Neuronal stem cell (in vitro differentiated cells): ENCODE measurements around the gene NUP214.
"Not testable (repeated sequence)": the region's sequence is repeated elsewhere in the genome, so short reads cannot be mapped to it uniquely, and the experiment has no call there.

ENCODE experiments used
- DNase-seq: peaks from one replicate; pipeline ENCODE4 v3.0.0-alpha.2; 2013; ENCODE audit warnings: low spot score
- H2AFZ ChIP-seq: one replicate; pipeline ENCODE4 v1.6.1; 2013; ENCODE audit warnings: mild to moderate bottlenecking, low read length, inconsistent platforms
- H2AK5ac ChIP-seq: 2 replicates; pipeline ENCODE4 v1.6.1; 2013; ENCODE audit warnings: low read depth, mild to moderate bottlenecking, inconsistent platforms, low read length, moderate library complexity, mixed read lengths
- H2BK120ac ChIP-seq: 2 replicates; pipeline ENCODE4 v1.6.1; 2013; ENCODE audit warnings: low read depth, mild to moderate bottlenecking, inconsistent platforms, low read length, moderate library complexity, mixed read lengths
- H2BK12ac ChIP-seq: one replicate; pipeline ENCODE4 v1.6.1; 2013; ENCODE audit warnings: low read length, inconsistent platforms
- H2BK15ac ChIP-seq: 2 replicates; pipeline ENCODE4 v1.6.1; 2013; ENCODE audit warnings: mild to moderate bottlenecking, low read length, inconsistent platforms, mixed read lengths
- H2BK5ac ChIP-seq: one replicate; pipeline ENCODE4 v1.6.1; 2013; ENCODE audit warnings: inconsistent platforms, mild to moderate bottlenecking, low read length, moderate library complexity
- H3K14ac ChIP-seq: one replicate; pipeline ENCODE4 v1.6.1; 2013; ENCODE audit warnings: low read length, inconsistent platforms
- H3K18ac ChIP-seq: 2 replicates; pipeline ENCODE4 v1.6.1; 2013; ENCODE audit warnings: low read length, inconsistent platforms
- H3K23ac ChIP-seq: 2 replicates; pipeline ENCODE4 v1.6.1; 2013; ENCODE audit warnings: low read depth, mild to moderate bottlenecking, mixed read lengths, low read length, inconsistent platforms; ENCODE audit not compliant: poor library complexity
- H3K27ac ChIP-seq: replicated peaks from 3 replicates; pipeline ENCODE4 v1.5.1; 2013; ENCODE audit warnings: low read length, inconsistent platforms
- H3K27me3 ChIP-seq, 3 experiments: 2 replicates each; pipeline ENCODE4 v1.6.1; 2013; ENCODE audit warnings: low read length in 3 of 3, mild to moderate bottlenecking in 2 of 3, inconsistent platforms in 1 of 3, low read depth in 1 of 3, mixed read lengths in 1 of 3, moderate library complexity in 1 of 3; ENCODE audit not compliant: control insufficient read depth in 3 of 3, insufficient read depth in 3 of 3
- H3K36me3 ChIP-seq, 2 donors: replicated peaks in 1 of 2; 2 replicates each; pipeline ENCODE4 v1.6.1; 2013; ENCODE audit warnings: low read length in 2 of 2; ENCODE audit not compliant: control insufficient read depth in 2 of 2, insufficient read depth in 2 of 2
- H3K4ac ChIP-seq: 2 replicates; pipeline ENCODE4 v1.6.1; 2013; ENCODE audit warnings: inconsistent platforms, mild to moderate bottlenecking, low read length, moderate library complexity
- H3K4me1 ChIP-seq, 2 donors: 1 replicate in 1 of 2; 2 replicates in 1 of 2; pipeline ENCODE4 v1.6.1; 2013; ENCODE audit warnings: low read length in 2 of 2, low read depth in 1 of 2; ENCODE audit not compliant: control insufficient read depth in 2 of 2, insufficient read depth in 1 of 2
- H3K4me2 ChIP-seq: one replicate; pipeline ENCODE4 v1.6.1; 2013; ENCODE audit warnings: mild to moderate bottlenecking, low read length, inconsistent platforms; ENCODE audit not compliant: insufficient read depth, poor library complexity, severe bottlenecking
- H3K4me3 ChIP-seq, 2 donors: 2 replicates each; pipeline ENCODE4 v1.5.1; 2013; ENCODE audit warnings: low read length in 2 of 2, mild to moderate bottlenecking in 2 of 2, inconsistent platforms in 1 of 2, moderate library complexity in 1 of 2
- H3K79me1 ChIP-seq: one replicate; pipeline ENCODE4 v1.6.1; 2013; ENCODE audit warnings: low read depth, mild to moderate bottlenecking, inconsistent platforms, low read length, moderate library complexity
- H3K9ac ChIP-seq: one replicate; pipeline ENCODE4 v1.6.1; 2013; ENCODE audit warnings: mild to moderate bottlenecking, low read depth, low read length, inconsistent platforms; ENCODE audit not compliant: poor library complexity
- H3K9me3 ChIP-seq, 2 donors: replicated peaks in 1 of 2; 2 replicates each; pipeline versions ENCODE3 to v1.6.1; 2013; ENCODE audit warnings: low read length in 2 of 2, mild to moderate bottlenecking in 2 of 2, inconsistent platforms in 1 of 2, low read depth in 1 of 2, mixed read lengths in 1 of 2, moderate library complexity in 1 of 2; ENCODE audit not compliant: control insufficient read depth in 2 of 2, insufficient read depth in 1 of 2
- H4K8ac ChIP-seq: one replicate; pipeline ENCODE4 v1.6.1; 2013; ENCODE audit warnings: low read depth, mild to moderate bottlenecking, inconsistent platforms, low read length, moderate library complexity
- H4K91ac ChIP-seq: one replicate; pipeline ENCODE4 v1.6.1; 2013; ENCODE audit warnings: low read length, low read depth, mild to moderate bottlenecking, inconsistent platforms; ENCODE audit not compliant: poor library complexity
- WGBS, 2 donors: extraction: QIAGEN DNeasy Blood & Tissue Kit; methylation state at CpG; one replicate each; pipeline ENCODE4 v1.1.7; 2013; ENCODE audit warnings: missing lambda C conversion rate in 2 of 2, mixed read lengths in 1 of 2; ENCODE audit not compliant: insufficient read length in 2 of 2, insufficient replicate concordance in 1 of 2; ENCODE audit errors: extremely low coverage in 2 of 2; 5-methylcytosine and 5-hydroxymethylcytosine counted together

Gene NUP214

DNA sequence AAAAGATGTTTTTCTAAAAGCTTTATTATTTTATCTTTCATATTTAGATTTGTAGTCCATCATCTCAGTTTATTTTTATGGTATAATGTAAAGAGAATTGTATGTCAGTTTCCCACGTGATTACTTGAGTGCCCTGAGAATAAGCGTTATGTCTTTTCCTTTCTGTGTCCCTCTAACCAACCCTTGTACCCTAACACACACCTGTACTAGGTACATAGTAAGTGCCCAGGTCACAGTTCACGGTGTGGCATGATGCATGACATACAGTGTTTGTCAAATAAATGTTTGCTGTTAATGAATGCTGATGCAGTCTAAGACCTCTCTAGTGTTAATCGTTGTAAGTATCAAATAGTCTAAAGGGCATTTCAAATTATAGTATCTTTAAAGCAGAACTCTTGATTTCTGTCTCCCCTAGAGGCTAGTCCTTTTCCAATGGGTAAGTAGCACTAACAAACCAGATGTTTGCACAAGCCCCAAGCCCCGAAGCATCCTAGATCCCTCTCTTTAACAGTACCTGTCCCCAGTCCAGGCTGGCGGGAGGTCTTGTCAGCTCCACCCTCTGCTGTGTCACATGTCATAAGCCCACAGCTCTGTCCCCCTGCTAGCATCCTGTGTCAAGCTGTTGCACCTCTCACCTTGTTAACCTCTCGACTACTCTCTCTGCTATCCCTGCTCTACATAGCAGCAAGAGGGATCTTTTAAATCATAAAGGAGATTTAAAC lies 23.7 kb downstream of the NUP214 start:
- WGBS, 2 donors: no CpG with 5 or more reads among the region's 7 CpGs
- no peak overlapping the region for H4K91ac ChIP-seq
- H2AFZ ChIP-seq: no peak overlapping the region
- H3K18ac ChIP-seq: no peak overlapping the region
- H3K27me3 ChIP-seq: no peaks in the 10 kb centered on the region
- no peak overlapping the region for H3K27ac ChIP-seq
- no peak overlapping the region for H2BK15ac ChIP-seq
- no peak overlapping the region for H2BK120ac ChIP-seq
- no peaks in the 10 kb centered on the region for H3K79me1 ChIP-seq
- H2BK5ac ChIP-seq: no peak overlapping the region
- H3K14ac ChIP-seq: no peak overlapping the region
- H3K4me2 ChIP-seq: no peak overlapping the region
- H3K4ac ChIP-seq: no peak overlapping the region
- no peak overlapping the region for H3K23ac ChIP-seq
- no peak overlapping the region for H4K8ac ChIP-seq
- no peak overlapping the region for H3K4me3 ChIP-seq
- H3K9ac ChIP-seq: no peak overlapping the region
- no peak overlapping the region for H2BK12ac ChIP-seq
- H3K36me3 ChIP-seq: peaks cover 45 to 100% of the 10 kb centered on the region in 2 donors
- no peaks in the 10 kb centered on the region for H3K4me1 ChIP-seq
- DNase-seq: no peak
- no peak overlapping the region for H2AK5ac ChIP-seq
- no peaks in the 10 kb centered on the region for H3K9me3 ChIP-seq

- no peak overlapping the region for H3K27ac ChIP-seq
- no peak for DNase-seq
- no peak overlapping the region for H2BK120ac ChIP-seq
- H4K8ac ChIP-seq: no peak overlapping the region
- H3K79me1 ChIP-seq: no peaks in the 10 kb centered on the region
- no peak overlapping the region for H3K23ac ChIP-seq
- no peak overlapping the region for H3K4me2 ChIP-seq
- H3K4ac ChIP-seq: no peak overlapping the region
- no peak overlapping the region for H3K18ac ChIP-seq
- no peak overlapping the region for H3K4me3 ChIP-seq
- H3K27me3 ChIP-seq: no peaks in the 10 kb centered on the region
- no peak overlapping the region for H2BK15ac ChIP-seq
- no peak overlapping the region for H2AK5ac ChIP-seq
- peaks cover 43 to 100% of the 10 kb centered on the region in 2 donors for H3K36me3 ChIP-seq
- H3K9me3 ChIP-seq: no peaks in the 10 kb centered on the region
- no peak overlapping the region for H2BK5ac ChIP-seq
- no CpG with 5 or more reads among the region's 5 CpGs for WGBS, 2 donors
- no peak overlapping the region for H2BK12ac ChIP-seq
- H4K91ac ChIP-seq: no peak overlapping the region
- no peaks in the 10 kb centered on the region for H3K4me1 ChIP-seq
- H2AFZ ChIP-seq: no peak overlapping the region
- no peak overlapping the region for H3K9ac ChIP-seq
- H3K14ac ChIP-seq: no peak overlapping the region
Measured at GRCh38 chr9:131149688-131150053, 24.3 kb downstream of the NUP214 start.

DNA sequence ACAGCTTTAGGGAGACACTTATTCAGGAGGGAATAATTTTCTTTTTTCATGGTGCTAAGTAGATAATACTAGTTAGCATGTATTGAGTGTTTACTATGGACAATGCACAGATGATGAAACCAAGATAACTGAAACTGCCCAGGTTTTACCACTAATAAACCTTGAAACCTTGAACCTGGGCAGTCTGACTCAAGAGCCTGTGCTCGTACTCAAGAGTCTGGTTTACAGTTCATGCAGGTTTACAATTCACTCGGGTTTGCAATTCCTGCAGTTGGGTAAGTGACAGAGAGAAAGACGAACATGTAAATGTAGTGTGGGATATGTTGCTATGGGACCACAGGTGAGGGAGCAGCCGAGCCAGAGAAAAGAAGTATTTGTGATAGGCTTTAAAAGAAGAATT lies 28.2 kb downstream of the NUP214 start:
- H3K9me3 ChIP-seq: no peaks in the 10 kb centered on the region
- no peak overlapping the region for H2BK15ac ChIP-seq
- no peaks in the 10 kb centered on the region for H3K79me1 ChIP-seq
- no peak overlapping the region for H2AK5ac ChIP-seq
- H3K18ac ChIP-seq: no peak overlapping the region
- DNase-seq: no peak
- H4K91ac ChIP-seq: no peak overlapping the region
- WGBS, 2 donors: no CpG with 5 or more reads among the region's 4 CpGs
- no peak overlapping the region for H3K9ac ChIP-seq
- no peak overlapping the region for H3K23ac ChIP-seq
- H3K4me3 ChIP-seq: no peak overlapping the region
- H3K4ac ChIP-seq: no peak overlapping the region
- no peak overlapping the region for H3K4me2 ChIP-seq
- no peaks in the 10 kb centered on the region for H3K27me3 ChIP-seq
- H3K36me3 ChIP-seq: peaks cover 33 to 91% of the 10 kb centered on the region in 2 donors
- no peak overlapping the region for H2BK120ac ChIP-seq
- H3K4me1 ChIP-seq: no peaks in the 10 kb centered on the region
- H2AFZ ChIP-seq: no peak overlapping the region
- H2BK5ac ChIP-seq: no peak overlapping the region
- H3K27ac ChIP-seq: no peak overlapping the region
- no peak overlapping the region for H2BK12ac ChIP-seq
- H3K14ac ChIP-seq: no peak overlapping the region
- no peak overlapping the region for H4K8ac ChIP-seq

DNA sequence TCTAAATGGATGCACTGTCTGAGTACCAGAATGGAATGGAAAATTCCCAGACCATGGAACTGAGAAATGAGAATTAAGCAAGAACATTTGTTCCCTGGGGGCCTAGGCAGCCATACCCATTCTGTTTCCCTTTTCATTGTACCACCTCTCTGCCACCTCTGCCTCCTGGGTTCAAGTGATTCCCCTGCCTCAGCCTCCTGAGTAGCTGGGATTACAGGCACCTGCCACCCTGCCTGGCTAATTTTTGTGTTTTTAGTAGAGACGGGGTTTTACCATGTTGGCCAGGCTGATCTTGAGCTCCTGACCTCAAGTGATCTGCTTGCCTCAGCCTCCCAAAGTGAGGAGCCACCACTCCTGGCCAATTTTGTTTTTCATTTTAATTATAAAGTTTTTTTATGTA lies 33.3 kb downstream of the NUP214 start:
- not testable (repeated sequence) for H4K8ac ChIP-seq, H3K27ac ChIP-seq, H3K9me3 ChIP-seq, H2BK15ac ChIP-seq, H3K4me1 ChIP-seq, H2AFZ ChIP-seq, H2BK12ac ChIP-seq, H2AK5ac ChIP-seq, H2BK120ac ChIP-seq, H3K79me1 ChIP-seq, H3K4me3 ChIP-seq, H2BK5ac ChIP-seq, H3K4ac ChIP-seq, H3K18ac ChIP-seq, H3K4me2 ChIP-seq, DNase-seq, H4K91ac ChIP-seq, H3K14ac ChIP-seq, H3K23ac ChIP-seq, H3K27me3 ChIP-seq, H3K9ac ChIP-seq
- WGBS, 2 donors: no CpG with 5 or more reads among the region's 1 CpG
- peaks cover 20 to 90% of the 10 kb centered on the region in 2 donors for H3K36me3 ChIP-seq
